ENCODE data around the gene CCDC102A. TPM values are rescaled to one million over a fixed set of nuclear protein-coding genes. Genes with fewer than 3 reads are reported as not detected.
"Not testable (repeated sequence)": the region's sequence is repeated elsewhere in the genome, so short reads cannot be mapped to it uniquely, and the experiment has no call there.

CCDC102A gene
- total RNA-seq, 2 donors from 2014 or later = 11.2 to 15.1 TPM

DNA sequence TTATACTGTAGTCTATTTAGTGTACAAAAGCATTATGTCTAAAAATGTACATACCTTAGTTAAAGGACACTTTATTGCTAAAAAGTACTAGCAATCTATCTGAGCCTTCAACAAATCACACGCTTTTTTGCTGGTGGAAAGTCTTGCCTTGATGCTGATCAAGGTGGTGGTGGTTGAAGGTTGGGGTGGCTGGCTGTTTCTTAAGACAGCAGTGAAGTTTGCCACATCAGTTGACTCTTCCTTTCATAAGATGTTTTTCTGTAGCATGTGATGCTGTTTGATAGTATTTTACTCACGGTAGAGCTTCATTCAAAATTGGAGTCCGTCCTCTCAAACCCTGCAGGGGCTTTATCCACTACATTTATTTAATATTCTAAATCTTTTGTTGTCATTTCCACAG, 14.7 kb upstream of the CCDC102A start:
- TF ChIP-seq, protein P1, sequence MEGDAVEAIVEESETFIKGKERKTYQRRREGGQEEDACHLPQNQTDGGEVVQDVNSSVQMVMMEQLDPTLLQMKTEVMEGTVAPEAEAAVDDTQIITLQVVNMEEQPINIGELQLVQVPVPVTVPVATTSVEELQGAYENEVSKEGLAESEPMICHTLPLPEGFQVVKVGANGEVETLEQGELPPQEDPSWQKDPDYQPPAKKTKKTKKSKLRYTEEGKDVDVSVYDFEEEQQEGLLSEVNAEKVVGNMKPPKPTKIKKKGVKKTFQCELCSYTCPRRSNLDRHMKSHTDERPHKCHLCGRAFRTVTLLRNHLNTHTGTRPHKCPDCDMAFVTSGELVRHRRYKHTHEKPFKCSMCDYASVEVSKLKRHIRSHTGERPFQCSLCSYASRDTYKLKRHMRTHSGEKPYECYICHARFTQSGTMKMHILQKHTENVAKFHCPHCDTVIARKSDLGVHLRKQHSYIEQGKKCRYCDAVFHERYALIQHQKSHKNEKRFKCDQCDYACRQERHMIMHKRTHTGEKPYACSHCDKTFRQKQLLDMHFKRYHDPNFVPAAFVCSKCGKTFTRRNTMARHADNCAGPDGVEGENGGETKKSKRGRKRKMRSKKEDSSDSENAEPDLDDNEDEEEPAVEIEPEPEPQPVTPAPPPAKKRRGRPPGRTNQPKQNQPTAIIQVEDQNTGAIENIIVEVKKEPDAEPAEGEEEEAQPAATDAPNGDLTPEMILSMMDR (IDR thresholded peaks at IDR 0.05) = no peak
- no peaks in the 10 kb centered on the region for H3K9me3 ChIP-seq
- no peak for DNase-seq (ENCODE audit: low spot score)

DNA sequence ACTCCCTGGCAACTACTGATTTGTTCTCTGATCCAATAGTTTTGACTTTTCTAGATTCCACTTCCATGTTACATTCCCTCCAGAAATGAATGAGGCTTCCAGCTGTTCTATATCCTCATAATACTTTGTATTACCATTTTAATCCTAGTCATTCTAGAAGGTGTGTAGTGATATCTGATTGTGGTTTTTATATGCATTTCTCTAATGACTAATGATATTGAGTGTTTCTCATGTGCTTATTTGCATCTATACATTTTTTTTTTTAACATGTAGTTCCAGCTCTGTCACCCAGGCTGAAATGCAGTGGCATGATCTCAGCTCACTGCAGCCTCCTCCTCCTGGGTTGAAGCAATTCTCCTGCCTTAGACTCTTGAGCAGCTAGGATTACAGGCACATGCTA, 13.4 kb upstream of the CCDC102A start:
- TF ChIP-seq, protein P1 (IDR thresholded peaks at IDR 0.05) = no peak
- Histone ChIP-seq H3K27ac (no peak overlapping the region), H3K4me3 (no peak overlapping the region), H3K4me1 (no peaks in the 10 kb centered on the region), H3K9me3 (no peaks in the 10 kb centered on the region), H3K27me3 (no peaks in the 10 kb centered on the region), H3K36me3 (no peaks in the 10 kb centered on the region)
- DNase-seq (ENCODE audit: low spot score) = no peak

More for the DNA sequence above, 14.7 kb upstream of the CCDC102A start:
- no peak overlapping the region for H3K27ac ChIP-seq
- H3K4me1 ChIP-seq = no peaks in the 10 kb centered on the region
- no peaks in the 10 kb centered on the region for H3K36me3 ChIP-seq
- H3K27me3 ChIP-seq = no peaks in the 10 kb centered on the region
- no peak overlapping the region for H3K4me3 ChIP-seq

DNA sequence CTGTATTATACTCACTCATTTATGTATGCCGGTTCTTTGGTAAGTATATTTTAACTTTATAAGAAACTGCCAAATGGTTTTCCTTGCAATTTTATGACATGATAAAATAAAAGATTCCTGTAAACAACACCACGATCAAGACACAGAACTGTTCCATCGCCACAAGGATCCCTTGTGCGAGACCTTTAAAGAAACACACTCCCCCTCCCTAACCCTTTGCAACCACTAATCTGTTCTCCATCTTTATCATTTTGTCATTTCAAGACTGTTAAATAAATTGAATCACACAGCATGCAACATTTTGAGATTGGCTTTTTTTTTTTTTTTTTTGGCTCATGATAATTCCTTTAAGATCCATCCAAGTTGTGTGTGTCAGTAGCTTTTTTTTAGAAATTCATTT, 12.0 kb upstream of the CCDC102A start:
- Histone ChIP-seq H3K36me3 (no peaks in the 10 kb centered on the region), H3K4me1 (no peaks in the 10 kb centered on the region), H3K27me3 (no peaks in the 10 kb centered on the region), H3K4me3 (no peak overlapping the region), H3K9me3 (no peaks in the 10 kb centered on the region), H3K27ac (no peak overlapping the region)
- TF ChIP-seq, protein P1 (IDR thresholded peaks at IDR 0.05) = no peak
- no peak for DNase-seq (ENCODE audit: low spot score)

DNA sequence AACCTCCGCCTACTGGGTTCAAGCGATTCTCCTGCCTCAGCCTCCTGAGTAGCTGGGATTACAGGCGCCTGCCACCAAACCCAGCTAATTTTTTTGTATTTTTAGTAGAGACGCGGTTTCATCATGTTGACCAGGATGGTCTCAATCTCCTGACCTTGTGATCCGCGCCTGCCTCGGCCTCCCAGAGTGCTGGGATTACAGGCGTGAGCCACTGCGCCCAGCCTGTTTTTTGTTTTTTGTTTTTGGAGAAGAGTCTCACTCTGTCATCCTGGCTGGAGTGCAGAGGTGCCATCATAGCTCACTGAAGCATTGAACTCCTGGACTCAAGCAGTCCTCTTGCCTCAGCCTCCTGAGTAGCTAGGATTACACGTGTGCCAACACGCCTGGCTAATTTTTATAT, 11.2 kb upstream of the CCDC102A start:
- not testable (repeated sequence) for H3K36me3 ChIP-seq, H3K27ac ChIP-seq, H3K4me3 ChIP-seq, H3K4me1 ChIP-seq, H3K27me3 ChIP-seq, H3K9me3 ChIP-seq
- DNase-seq (ENCODE audit: low spot score) = peak; percentile 32

DNA sequence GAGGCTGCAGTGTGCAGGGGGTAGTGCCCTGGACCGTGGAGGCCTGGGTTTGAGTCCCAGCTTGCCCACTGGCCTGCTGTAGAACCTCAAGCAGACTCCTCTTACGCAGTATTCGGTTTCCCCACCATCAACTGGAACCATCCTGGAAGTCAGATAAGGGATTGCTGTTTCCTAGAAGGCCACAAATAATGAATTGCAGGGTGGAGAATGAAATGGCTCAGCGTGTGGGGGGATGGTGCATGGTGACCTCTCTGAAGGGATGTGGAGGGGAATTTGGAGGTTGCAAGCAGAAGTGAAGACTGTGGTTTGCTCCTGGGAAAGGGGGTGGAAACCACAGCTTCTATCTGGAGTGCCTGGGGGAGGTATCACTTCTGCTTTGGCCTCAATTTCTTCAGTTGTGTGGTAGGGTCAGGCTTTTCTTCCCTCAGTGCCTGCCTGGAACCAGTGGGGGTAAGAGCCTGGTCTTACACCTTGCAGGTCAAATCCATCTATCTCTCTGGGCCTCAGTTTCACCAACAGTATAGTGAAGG, 7.8 kb upstream of the CCDC102A start:
- DNase-seq (ENCODE audit: low spot score) = peak; percentile 40
- Histone ChIP-seq H3K27me3 (no peaks in the 10 kb centered on the region), H3K9me3 (no peaks in the 10 kb centered on the region), H3K36me3 (no peaks in the 10 kb centered on the region), H3K4me1 (no peaks in the 10 kb centered on the region), H3K4me3 (no peak overlapping the region), H3K27ac (no peak overlapping the region)
- TF ChIP-seq, protein P1 (IDR thresholded peaks at IDR 0.05) = no peak

DNA sequence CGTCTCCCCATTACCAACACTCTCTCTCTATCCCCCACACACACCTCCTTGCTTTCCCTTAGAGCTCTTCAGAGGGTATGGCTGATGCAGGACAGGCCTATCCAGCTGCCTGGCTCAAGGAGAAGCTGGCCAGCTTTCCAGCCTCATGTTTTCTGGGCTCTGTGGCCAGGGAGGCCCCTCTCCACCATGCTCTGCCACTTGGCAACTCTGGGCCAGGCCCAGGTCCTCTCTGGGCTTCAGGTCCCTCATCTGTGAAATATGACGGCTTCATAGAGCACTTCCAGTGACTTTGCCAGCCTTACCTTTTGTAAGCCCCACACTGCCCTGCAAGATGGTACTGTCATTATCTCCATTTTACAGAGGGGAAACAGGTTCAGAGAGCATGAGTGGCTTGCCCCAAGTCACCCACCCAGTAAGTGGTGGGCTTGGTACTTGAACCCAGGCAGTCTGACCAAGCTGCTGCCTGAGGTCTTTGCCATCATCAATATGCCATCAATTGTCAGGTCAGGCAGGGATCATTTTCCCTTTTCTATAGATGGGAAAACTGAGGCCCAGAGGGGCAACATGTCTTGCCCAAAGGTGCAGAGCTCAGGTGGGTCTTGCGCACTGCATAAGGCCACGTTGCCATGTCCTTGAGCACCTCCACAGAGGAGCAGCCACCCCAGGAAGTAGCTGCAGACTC, 5.5 kb upstream of the CCDC102A start:
- Histone ChIP-seq H3K4me1 (peaks cover 0 to 9% of the 10 kb centered on the region in 2 donors), H3K9me3 (no peaks in the 10 kb centered on the region), H3K27me3 (no peaks in the 10 kb centered on the region), H3K27ac (no peak overlapping the region), H3K4me3 (no peak overlapping the region), H3K36me3 (no peaks in the 10 kb centered on the region)
- TF ChIP-seq, protein P1 (IDR thresholded peaks at IDR 0.05) = no peak
- peak; percentile 52 for DNase-seq (ENCODE audit: low spot score)
